Activated CD8-positive, alpha-beta memory T cell treated with anti-CD3 and anti-CD28 coated beads, Interleukin-2, amount 50 U/mL, for 48 hours (primary cell): ENCODE measurements around the gene FRMPD4.
"Not testable (repeated sequence)": the region's sequence is repeated elsewhere in the genome, so short reads cannot be mapped to it uniquely, and the experiment has no call there.

Experiments
- DNase-seq: peaks from one replicate; pipeline ENCODE4 v3.0.0-alpha.2; 2020

The FRMPD4 gene

DNA sequence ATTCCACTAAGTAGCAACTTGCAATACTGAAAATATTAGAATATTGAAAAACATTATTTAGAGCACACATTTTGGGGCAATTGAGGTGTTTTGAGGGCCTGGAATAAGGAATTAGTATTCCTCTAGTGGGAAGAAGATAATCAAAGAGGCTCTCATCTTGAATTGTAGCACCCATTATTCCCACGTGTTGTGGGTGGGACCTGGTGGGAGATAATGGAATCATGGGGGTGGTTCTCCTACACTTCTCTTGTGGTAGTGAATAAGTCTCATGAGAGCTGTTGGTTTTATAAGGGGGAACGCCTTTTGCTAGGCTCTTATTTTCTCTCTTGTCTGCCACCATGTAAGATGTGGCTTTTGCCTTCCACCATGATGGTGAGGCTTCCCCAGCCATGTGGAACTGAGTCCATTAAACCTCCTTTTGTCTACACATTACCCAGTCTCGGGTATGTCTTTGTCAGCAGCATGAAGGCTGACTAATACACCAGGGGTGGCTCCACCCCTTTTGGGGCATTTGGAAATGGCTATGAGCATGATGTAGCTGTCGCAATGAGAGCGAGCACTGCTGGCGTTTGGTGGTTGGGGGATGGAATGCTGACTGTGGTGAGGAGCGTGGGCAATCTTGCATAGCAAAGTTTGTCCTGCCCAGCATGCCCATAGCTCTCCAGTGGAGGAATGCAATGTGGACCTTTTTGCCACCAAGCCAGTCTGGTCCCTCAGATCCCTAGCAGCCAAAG, 308.2 kb downstream of the FRMPD4 start:
- DNase-seq: no peak

DNA sequence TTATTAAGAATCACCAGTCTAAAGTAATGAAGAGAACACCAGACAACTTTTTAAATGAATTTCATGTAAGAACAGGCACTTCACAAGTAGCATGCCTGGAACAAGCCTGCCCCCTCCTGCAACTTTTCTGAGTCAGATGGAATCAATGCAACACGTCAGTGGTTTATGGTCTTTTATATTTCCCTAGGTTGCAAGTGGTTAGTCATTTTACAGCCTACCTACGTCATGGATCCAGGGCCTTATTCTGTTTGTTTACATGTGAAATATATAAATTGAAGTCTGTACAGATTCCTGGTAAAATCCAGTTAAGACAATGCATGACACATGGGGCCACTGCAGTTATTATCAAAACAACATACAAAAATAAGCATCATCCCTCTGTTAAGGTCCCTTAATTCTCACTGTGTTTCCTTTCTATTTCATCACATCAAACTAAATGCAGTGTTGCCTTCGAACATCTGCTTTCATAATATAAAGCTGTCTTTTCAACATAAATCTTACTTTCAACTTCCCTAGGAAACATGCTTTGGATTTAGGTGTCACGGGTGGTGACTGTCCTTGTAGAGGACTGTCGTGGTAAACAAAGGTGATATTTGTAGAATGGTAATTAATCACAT, 309.3 kb downstream of the FRMPD4 start:
- DNase-seq: no peak

DNA sequence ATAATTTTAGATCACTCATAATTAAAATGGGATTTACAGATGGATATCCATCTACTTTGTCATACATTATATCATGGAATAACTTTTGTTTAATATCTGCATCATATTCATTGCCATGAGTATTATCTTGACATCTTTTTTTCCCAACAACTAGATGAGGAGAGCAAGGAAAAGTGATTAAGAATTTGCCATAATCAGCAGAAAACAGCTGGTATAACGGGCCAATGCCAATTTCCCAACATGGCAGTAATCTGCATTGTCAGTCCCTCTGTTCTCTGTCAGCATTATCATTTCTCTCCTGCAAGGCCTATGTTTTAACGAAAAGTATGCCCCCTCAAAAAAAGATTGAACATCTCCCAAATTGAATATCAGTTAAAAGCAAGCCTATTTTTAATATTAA, 314.0 kb downstream of the FRMPD4 start:
- DNase-seq: no peak

DNA sequence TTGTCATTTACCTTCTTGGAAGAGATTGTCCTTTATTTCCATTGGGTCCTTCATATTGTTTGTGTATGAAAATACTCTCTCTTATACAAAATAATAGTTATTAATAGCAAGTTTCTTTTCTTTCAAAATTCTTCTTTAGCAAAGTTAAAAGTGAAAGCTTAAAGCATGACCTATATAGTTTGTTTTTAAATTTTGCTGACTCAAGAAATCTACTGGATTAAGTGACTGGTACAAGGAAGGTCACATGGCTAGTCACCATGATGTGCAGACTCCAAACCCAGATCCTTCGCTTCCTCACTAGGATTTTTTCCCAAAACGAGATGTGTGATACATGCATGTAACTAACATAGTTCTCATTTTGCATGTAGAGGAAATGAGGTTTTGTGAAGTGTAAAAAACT, 322.7 kb downstream of the FRMPD4 start:
- no peak for DNase-seq

DNA sequence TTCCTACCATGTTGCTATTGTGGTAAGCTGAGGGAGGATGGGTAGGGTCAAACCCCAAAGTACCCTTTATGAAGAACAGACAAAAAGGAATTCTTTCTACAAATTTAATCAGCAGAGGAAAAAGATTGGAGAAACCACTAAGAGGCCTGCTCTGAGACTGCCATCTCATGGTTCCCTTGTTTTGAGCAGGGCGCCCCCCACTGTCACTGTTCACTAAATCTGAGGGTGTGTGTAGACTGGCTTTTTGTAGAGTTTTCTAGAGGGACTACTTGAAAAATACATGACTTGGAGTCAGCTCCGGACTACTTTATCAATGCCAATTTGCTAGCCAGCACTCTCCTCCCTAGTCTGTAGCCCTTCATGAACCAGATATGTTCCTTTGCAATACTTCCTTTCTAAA, 324.8 kb downstream of the FRMPD4 start:
- DNase-seq: no peak

DNA sequence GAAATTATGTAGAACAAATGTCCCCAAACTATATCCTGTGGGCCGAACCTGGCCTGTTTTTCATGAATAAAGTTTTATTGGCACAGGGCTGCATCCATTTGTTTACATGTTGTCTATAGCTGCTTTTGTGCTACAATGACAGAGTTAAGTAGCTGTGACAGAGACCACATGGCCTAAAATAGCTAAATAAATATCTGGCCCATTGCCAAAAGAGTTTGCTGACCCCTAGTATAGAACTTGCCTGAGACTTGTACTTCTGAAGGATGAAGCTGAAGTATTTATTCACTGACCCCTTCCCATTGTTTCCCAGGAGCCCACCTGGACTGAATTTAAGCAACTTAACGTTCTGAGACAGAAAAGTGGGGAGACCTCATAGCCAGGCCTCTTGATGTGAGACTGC, 325.6 kb downstream of the FRMPD4 start:
- DNase-seq: no peak

DNA sequence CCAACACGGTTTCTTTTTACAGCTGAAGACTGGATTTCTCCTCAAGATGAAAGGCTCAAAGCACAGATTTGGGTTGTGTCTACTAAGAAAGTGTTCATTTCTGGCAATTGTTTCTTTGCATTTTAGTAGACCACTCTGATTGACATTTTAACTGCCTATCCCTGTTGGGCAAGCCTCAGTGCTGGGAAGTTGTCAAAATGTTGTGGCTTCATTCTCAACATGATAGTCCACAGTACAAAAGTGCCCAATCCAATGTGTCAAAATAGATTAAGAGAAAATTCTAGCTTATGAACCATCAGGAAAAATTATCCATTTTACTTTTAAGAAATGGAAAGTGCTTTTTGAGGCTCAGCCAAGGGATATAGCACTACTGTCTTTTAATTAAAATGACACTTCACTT, 329.0 kb downstream of the FRMPD4 start:
- DNase-seq: no peak

DNA sequence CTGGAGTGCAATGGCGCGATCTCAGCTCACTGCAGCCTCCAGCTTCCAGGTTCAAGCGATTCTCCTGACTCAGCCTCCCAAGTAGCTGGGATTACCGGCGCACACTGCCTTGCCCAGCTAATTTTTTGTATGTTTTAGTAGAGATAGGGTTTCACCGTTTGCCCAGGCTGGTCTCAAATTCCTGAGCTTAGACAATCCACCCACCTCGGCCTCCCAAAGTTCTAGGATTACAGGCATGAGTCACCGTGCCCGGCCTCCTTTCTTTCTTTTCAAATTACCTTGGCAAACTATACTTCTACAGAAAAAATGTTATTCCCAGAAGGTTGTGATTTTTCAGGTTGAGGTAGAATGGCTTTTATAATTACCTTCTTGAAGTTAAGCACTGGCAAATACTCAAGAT, 331.0 kb downstream of the FRMPD4 start:
- DNase-seq: no peak

DNA sequence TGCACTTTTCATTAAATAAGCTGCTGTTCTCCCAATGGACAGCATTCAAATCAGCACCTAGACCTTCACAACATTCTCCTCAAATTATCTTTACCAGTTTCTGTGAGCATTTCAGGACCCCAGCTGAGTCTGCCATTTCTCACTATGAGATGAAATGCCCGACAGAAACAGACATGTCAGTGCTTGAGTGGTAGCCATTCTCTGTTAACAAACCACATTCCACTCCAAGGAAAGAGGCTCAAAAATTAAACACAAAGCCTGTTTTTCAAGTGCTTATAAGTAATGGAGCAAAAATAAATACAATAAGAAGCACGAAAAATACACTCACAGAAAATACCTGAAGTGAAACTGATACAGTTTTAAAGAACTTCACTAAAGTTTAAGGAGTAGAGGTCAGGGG, 332.8 kb downstream of the FRMPD4 start:
- DNase-seq: no peak

DNA sequence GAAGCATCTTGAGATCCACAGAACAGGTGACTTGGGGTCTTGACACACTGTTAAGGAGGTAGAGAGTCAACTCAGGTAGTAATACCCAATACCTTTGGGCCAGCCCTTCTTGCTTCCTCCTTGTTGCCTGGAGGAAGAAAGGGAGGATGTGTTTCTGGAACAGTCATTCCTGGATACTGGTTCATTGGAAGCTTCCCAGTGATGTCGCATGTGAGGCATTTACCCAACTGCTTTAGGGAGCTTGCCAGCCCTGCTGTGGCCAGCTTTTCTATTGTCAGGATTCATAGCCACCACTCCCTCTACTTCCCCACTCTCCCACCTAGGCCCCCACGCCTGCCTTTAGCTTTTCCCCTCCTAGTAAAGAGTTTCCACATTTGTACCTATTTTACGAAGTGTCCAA, 342.7 kb downstream of the FRMPD4 start:
- DNase-seq: no peak

DNA sequence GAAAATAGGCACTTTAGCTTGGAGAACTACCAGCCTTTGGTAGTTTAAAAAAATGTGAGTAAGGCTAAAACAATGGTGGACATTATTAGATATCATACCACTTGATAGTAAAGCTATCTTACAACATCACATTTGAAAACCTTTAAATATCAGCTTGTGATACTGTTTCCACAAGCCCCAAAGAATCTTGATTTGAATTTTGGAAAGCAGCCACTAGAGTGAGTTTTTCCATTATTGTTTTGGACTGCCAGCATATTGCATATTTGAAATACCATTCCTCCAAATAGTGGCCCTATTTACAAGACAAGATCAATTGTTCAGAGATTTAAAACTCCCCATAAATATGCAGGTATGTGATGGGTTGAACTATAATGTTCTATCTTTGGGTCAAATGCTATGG, 349.9 kb downstream of the FRMPD4 start:
- DNase-seq: no peak

DNA sequence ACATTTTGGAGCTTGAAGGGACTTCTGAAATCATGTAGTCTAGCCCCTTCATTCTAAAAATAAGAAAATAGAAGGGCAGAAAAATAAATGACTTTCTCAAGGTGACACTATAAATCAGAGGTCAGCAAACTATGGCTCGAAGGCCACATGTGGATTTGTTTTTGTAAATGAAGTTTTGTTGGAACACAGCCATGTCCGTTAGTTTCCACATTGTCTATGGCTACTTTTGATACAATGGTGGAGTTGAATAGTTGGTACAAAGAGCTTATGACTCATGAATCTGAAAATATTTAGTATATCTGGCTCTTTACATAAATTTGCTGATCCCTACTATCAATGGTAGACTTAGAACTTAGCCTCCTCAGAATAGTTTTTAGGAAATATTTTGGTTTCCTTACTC, 350.5 kb downstream of the FRMPD4 start:
- no peak for DNase-seq

DNA sequence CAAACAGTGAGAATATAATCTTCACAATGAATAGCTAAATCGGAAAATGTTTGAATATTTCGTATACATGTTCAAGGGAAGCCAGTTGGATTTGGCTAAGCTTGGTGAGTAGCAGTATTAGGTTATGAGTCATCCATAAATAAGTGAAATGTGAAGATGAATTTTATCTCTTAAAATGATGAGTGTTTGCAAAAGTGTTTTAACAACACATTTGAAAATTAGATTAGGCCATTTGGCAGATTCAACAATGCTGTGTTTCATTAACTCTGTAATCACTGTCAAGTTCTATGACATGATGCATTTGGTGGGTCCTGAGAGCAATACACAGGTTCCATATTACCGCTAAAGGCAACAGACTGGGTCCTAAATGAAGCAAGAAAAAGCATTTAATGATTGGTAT, 351.1 kb downstream of the FRMPD4 start:
- DNase-seq: no peak

DNA sequence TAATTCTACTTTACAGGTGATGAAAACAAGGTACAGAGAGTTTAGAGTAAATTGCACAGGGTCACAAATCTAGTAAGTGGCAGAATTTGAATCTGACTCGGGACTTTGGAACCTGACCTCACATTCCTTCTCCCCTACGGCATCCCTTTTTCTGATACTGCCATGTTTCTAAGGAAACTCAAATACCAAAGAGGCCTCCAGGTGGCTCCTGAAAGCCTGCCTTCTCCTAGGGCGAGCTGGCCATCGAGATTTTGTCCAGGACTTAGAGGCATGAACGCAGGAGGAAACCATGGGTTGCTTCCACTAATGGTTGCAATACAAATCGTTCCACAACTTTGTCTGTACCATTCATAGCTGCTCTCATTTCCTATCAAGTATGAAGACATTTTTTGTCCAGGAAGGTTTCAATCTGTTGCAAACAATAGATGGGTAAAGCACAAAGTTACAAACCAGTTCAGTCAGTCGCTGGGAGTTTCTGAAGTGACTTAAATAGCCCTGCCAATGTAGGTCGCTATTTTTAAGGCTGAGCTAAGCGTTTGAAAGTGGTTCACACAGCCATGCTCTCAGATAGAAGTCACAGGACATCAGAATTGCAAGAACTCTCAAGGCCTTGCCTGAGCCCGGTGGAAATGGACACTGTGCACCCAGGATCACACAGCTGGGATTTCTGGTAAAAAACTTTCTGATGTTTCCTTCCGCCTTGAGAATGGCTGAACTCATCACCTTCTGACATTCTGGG, 356.3 kb downstream of the FRMPD4 start:
- no peak for DNase-seq

DNA sequence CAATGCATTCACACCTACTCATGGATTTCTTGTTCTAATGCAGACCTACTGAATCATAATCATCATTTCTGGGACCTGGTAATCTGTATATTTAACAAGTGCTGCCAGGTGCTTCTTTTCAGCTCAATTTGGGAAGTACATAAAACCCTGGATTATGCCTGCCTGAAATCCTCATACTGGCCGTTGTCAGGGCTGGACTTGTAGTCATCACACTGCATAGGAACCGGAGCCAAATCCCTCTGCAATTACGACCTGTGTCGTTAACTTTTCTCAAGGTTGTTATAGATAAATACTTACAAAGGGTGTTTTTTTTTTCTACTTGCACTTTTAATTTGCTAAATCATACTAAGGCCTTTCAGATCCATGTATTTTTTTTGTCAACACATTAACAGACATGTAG, 358.1 kb downstream of the FRMPD4 start:
- no peak for DNase-seq

DNA sequence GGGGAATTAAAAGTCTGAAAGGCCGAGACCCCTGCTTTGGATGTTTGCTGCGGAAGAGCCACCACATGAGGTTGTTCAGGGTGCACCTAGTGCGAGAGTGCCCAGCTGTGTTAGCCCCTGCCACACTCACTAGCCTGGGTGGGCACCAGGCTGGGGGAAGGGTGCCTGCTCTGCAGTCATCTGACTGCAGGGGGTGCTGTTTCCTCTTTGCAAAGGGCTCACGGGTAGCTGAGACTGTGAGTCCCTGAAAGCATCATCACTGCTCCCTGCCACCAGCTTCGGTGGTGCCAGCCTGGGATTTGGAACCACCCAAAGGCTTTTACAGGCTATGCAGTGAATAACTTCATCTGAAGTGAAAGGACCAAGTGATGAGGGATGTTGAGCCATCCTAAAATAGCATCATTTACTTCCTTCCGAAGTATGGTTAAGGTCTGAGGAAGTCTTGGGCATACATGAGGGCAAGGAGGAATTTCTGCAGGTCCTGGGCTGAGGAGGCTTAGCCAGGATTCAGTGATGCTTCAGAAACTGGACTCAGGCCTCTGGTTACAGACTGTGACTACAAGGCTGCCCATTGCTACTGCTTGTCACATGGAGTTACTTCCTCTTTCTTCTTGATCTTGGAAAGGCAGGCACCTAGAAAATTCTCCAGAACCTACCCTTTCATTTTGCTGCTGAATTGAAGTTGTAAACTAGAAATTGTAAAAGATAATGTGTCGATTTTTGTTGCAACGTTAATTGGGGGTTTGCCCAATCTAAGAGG, 359.7 kb downstream of the FRMPD4 start:
- DNase-seq: peak; percentile 45

DNA sequence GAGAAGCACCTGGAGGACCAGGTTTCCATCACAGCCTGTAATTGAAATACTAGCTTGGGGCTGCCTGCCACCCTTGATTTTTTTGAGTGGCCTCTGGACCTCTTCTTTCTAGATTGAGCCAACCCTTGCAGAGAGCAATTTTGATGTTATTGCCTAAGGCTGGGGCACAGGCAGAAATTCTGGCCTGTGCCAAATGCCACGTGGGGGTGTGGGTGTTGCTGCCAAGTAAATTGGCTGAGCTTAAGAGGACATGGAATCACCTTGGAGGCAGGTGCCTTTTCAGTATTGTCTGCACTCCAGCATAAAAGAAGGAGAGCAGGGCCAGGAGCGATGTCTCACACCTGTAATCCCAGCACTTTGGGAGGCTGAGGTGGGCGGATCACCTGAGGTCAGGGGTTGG, 366.9 kb downstream of the FRMPD4 start:
- no peak for DNase-seq

DNA sequence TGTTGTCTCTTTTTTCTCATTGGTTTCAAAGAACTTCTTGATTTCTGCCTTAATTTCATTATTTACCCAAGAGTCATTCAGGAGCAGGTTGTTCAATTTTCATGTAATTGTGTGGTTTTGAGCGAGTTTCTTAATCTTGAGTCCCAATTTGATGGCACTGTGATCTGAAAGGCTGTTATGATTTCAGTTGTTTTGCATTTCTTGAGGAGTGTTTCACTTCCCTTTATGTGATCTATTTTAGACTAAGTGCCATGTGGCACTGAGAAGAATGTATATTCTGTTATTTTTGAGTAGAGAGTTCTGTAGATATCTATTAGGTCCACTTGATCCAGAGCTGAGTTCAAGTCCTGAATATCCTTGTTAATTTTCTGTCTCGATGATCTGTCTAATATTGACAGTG, 377.1 kb downstream of the FRMPD4 start:
- DNase-seq: not testable (repeated sequence)

DNA sequence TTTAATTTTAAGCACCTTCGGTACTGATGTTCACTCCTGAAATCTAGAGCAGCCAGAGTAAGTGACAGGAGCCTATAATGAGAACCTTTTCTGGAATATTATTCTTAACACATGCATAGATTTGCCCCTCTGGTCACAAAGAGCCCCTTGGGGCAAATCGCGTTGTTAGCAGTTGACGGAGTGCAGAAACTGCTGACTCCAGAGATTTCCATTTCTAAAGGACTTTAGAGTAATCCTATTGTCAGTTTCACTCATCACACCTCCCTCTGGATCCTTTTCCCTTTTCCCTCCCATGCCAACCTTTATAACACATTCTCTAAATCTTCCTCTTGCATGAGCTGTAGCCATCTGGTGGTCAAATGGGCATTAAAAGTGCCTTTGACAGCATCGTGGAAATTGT, 388.0 kb downstream of the FRMPD4 start:
- DNase-seq: no peak

DNA sequence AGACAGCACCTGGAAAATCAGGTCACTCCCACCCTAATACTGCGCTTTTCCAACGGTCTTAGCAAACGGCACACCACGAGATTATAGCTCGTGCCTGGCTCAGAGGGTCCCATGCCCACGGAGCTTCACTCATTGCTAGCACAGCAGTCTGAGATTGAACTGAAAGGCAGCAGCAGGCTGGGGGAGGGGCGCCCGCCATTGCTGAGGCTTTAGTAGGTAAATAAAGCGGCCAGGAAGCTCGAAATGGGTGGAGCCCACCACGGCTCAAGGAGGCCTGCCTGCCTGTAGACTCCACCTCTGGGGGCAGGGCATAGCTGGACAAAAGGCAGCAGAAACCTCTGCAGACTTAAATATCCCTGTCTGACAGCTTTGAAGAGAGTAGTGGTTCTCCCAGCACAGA, 399.8 kb downstream of the FRMPD4 start:
- not testable (repeated sequence) for DNase-seq

DNA sequence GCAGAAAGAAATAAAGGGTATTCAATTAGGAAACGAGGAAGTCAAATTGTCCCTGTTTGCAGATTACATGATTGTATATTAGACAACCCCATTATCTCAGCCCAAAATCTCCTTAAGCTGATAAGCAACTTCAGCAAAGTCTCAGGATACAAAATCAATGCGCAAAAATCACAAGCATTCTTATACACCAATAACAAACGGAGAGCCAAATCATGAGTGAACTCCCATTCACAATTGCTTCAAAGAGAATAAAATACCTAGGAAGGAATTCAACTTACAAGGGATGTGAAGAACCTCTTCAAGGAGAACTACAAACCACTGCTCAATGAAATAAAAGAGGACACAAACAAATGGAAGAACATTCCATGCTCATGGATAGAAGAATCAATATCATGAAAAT, 404.0 kb downstream of the FRMPD4 start:
- not testable (repeated sequence) for DNase-seq

DNA sequence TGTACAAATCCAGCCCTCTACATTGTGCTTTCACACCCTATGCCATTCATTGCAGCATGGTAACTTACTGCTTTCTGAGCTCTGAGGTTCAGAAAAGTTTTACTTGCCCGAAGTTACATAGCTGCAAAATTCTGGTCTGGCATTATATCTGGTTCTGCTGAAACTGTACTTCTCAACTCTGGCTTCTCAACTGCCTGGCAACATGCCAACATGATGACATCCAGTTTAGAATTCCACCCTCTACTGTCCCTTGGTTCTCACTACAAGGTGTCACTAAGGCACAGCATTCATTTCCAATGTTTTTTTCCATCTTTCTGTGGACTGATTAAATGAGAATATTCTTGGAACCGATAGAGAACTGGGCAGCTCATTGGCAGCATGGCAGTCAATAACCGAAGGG, 410.1 kb downstream of the FRMPD4 start:
- DNase-seq: no peak

DNA sequence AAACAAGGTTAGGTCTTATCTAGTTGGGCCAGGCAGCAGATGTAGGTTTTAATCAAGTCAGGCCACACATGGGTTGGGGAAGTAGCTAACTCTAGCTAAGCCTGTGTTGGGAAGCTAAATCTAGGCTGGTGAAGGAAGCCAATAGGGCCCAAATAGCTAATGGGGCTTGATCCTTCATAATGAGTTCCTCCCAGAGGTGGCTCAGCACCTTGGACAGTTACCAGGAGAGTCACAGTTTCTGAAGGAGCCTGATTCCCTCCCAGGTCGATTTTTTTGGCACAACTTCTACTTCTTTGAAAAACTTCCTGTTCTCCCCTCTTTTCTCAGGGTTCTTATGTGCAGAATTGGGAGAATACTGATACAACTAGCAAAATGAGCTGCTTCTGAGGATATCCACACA, 410.5 kb downstream of the FRMPD4 start:
- DNase-seq: no peak

DNA sequence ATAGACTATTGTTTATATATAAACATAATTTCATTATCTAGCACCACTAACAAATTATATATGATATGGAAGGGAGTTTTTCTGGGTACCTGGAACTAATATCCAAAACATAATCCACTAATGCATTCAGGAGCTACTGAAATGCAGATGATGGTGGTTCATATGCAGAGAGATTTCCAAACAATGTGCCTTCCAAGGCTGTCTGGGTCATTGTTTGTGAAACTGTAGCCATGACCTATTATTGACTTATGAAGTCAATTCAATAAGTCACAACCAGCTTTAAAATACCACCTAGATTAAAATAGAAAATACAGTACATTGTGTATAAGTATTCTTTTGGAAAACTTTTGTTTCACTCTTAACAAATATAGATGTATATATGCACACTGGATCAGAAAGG, 415.9 kb downstream of the FRMPD4 start:
- no peak for DNase-seq
